HG02938 (cell line): ENCODE measurements around the gene LSR.
"Not testable (repeated sequence)": the region's sequence is repeated elsewhere in the genome, so short reads cannot be mapped to it uniquely, and the experiment has no call there.

ENCODE experiments used
- ATAC-seq: cut with Tn5 transposase; IDR thresholded peaks from one replicate; pipeline ENCODE4 v1.9.1; 2021; ENCODE audit warnings: mild to moderate bottlenecking, moderate library complexity; ENCODE audit not compliant: unreplicated experiment

Gene LSR

GRCh38 chr19:35284153-35285094, 35.6 kb downstream of the LSR start:
- ATAC-seq = no peak

GRCh38 chr19:35285095-35285449, 36.3 kb downstream of the LSR start:
- no peak for ATAC-seq

- not testable (repeated sequence) for ATAC-seq
Measured at GRCh38 chr19:35285465-35285864, 36.7 kb downstream of the LSR start.

GRCh38 chr19:35286101-35286500, 37.3 kb downstream of the LSR start:
- not testable (repeated sequence) for ATAC-seq

- ATAC-seq = no peak
Measured at GRCh38 chr19:35287713-35288112, 38.9 kb downstream of the LSR start.

- no peak for ATAC-seq
Measured at GRCh38 chr19:35288331-35288730, 39.5 kb downstream of the LSR start.

GRCh38 chr19:35288906-35289305, 40.1 kb downstream of the LSR start:
- no peak for ATAC-seq

GRCh38 chr19:35290381-35291127, 41.8 kb downstream of the LSR start:
- no peak for ATAC-seq

- ATAC-seq = no peak
Measured at GRCh38 chr19:35291259-35291658, 42.5 kb downstream of the LSR start.

GRCh38 chr19:35291916-35292315, 43.1 kb downstream of the LSR start, which contains the start of gene MAG:
MAG (plus strand) TSS chr19:35292161; CDS start chr19:35295409, 3,248 bp downstream.
- no peak for ATAC-seq

GRCh38 chr19:35292421-35293362, 43.9 kb downstream of the LSR start:
- no peak for ATAC-seq

- ATAC-seq = no peak
Measured at GRCh38 chr19:35293363-35293739, 44.5 kb downstream of the LSR start.

- no peak for ATAC-seq
Measured at GRCh38 chr19:35293808-35294207, 45.0 kb downstream of the LSR start.

GRCh38 chr19:35294328-35294727, 45.5 kb downstream of the LSR start:
- no peak for ATAC-seq

- no peak for ATAC-seq
Measured at GRCh38 chr19:35294859-35295791, 46.3 kb downstream of the LSR start.

GRCh38 chr19:35295792-35296462, 47.1 kb downstream of the LSR start:
- no peak for ATAC-seq

GRCh38 chr19:35296644-35297514, 48.1 kb downstream of the LSR start:
- no peak for ATAC-seq

GRCh38 chr19:35297515-35297848, 48.7 kb downstream of the LSR start:
- no peak for ATAC-seq
